GM21381 (cell line): ENCODE data around the gene TXNDC16.
A peak's percentile ranks its signal among the peaks of the same experiment; 100 is the strongest.
"Not testable (repeated sequence)": the region's sequence is repeated elsewhere in the genome, so short reads cannot be mapped to it uniquely, and the experiment has no call there.

Experiments
- ATAC-seq: cut with Tn5 transposase; IDR thresholded peaks from one replicate; pipeline ENCODE4 v1.9.1; 2021; ENCODE audit warnings: mild to moderate bottlenecking, moderate library complexity; ENCODE audit not compliant: unreplicated experiment

Gene TXNDC16

GRCh38 chr14:52545584-52546317, 6.6 kb downstream of the TXNDC16 start:
- ATAC-seq: no peak

GRCh38 chr14:52538623-52539022, 13.7 kb downstream of the TXNDC16 start:
- ATAC-seq: no peak

DNA sequence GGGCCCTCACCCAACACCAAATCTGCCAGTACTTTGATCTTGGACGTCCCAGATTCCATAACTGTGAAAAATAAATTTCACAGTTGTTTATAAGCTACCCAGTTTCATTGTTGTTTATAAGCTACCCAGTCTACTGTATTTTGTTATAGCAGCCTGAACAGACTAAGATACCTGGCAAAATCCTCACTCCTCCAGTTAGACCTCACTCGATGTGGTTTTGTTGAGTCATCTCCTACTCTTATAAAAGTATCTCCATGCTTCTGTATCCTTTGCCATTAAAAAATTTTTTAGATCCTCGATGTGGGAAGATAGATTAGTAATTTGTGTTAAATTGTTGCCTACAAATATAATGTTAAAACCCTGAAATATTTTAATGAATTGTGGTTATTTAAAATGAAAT, 16.0 kb downstream of the TXNDC16 start:
- ATAC-seq: no peak

DNA sequence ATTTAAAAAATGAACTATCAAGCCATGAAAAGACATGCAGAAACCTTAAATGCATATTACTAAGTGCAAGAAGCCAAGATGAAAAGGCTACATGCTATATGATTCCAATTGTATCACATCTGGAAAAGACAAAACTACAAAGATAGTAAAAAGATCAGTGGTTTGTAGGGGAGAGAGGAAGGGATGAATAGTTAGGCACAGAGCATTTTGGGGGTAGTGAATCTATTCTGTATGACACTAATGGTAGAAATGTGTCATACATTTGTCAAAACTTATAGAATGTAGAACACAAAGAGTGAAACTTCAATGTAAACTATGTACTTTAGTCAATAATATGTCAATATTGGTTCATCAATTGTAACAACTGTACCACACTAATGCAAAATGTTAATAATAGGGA, 20.8 kb downstream of the TXNDC16 start:
- ATAC-seq: no peak

DNA sequence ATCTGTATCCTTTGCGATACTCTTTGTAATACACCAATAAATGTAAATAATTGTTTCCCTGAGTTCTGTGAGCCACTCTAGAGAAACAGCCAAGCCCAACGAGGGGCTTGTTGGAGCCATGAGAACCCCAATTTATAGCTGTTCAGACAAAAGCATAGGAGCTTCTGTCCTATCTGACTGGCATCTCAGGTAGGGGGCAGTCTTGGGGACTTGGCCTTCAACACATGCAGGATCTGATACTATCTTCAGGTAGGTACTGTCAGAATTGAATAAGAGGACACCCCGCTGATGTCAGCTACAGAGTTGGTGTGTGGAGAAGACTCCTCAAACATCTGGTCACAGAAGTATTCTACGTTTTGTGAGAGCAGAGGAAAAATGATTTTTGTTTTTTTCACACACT, 25.3 kb downstream of the TXNDC16 start:
- ATAC-seq: no peak

GRCh38 chr14:52522581-52523345, 29.5 kb downstream of the TXNDC16 start:
- ATAC-seq: no peak

- no peak for ATAC-seq
Measured at GRCh38 chr14:52522033-52522432, 30.3 kb downstream of the TXNDC16 start.

- ATAC-seq: no peak
Measured at GRCh38 chr14:52514046-52514811, 38.1 kb downstream of the TXNDC16 start.

DNA sequence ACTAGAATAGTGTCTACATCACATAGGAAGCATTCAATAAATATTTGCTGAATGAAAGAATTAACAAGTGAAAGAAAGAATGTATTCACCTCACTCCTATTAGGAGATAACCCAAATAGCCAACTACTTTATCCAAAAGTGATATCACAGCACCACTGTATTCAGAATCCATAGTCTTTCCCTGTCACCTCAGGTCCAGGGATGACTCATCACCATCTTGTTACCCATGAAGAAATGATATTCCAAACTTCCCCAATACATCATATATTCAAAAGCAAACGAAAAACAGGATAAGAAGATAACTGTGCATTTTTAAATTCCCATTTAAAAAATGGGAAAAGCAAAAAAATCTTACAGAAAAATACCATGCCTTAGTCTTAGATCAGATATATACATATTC, 39.1 kb downstream of the TXNDC16 start:
- no peak for ATAC-seq

DNA sequence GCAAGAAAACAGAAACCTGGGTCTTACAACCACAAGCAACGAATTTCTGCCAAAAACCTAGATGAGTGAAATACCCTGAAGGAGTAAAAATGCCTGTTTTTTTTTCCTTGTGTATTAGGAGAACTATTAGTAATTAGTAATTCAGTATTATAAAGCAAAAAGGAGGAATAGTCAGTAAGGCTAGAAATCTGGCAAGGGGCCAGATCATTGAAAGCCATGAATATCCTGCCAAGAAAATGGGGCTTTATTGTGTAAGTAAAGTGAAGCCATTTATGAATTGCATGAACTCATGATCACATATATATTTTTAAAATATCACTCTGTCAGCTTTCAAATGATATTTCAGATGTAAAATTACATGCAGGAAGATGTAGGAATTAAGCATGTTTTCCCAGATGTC, 57.9 kb downstream of the TXNDC16 start:
- ATAC-seq: no peak

- no peak for ATAC-seq
Measured at GRCh38 chr14:52485350-52485960, 66.8 kb downstream of the TXNDC16 start.

DNA sequence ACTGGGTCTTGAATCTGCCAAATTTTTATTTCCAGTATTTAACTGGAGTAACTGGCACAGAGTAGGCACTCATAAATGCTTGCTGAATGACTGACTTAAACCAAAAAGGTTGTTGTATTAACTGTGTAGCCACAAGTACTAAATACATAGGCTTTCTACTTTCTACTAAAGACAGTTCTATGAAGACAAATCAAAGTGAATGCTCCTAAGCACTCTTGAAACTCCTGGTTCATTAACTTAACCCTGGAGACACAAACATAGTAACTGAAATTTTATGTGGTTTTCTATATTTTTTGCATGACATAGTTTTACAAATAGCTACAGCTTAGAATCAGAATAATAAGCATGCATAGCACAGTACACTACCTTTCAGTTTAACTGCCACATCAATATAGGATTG, 70.4 kb downstream of the TXNDC16 start:
- ATAC-seq: no peak

DNA sequence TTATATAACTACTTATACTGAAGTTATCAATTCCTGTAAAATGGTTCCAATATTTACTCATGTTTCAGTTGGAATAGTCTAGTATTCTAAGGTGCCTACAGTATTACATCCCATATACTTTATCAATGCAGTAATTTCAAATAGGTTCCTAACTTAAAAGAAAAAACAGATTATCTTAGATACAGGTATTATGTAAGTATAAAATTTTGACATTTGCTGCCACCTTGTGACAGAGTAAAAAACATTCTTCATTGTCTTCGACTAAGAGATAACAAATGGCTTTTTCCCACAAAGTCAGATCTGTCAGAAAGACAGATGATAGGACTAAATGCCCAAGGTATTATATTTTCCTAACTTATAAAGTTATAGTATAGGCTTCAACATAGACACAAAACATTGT, 78.7 kb downstream of the TXNDC16 start:
- no peak for ATAC-seq

- ATAC-seq: no peak
Measured at GRCh38 chr14:52472728-52473127, 79.6 kb downstream of the TXNDC16 start.

DNA sequence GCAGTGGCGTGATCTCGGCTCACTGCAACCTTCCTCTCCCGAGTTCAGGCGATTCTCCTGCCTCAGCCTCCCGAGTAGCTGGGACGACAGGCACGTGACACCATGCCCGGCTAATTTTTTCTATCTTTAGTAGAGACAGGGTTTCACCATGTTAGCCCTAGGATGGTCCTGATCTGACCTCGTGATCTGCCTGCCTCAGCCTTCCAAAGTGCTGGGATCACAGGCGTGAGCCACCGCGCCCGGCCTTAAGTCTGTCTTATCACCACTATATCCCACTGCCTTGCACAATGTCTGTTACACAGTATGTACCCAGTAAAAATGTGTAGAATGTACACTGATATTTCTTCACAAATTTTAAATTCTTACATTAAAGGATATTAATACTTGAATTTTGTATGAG, 80.1 kb downstream of the TXNDC16 start:
- not testable (repeated sequence) for ATAC-seq

- peak; percentile 61 for ATAC-seq
Measured at GRCh38 chr14:52467515-52468266, 84.6 kb downstream of the TXNDC16 start.

DNA sequence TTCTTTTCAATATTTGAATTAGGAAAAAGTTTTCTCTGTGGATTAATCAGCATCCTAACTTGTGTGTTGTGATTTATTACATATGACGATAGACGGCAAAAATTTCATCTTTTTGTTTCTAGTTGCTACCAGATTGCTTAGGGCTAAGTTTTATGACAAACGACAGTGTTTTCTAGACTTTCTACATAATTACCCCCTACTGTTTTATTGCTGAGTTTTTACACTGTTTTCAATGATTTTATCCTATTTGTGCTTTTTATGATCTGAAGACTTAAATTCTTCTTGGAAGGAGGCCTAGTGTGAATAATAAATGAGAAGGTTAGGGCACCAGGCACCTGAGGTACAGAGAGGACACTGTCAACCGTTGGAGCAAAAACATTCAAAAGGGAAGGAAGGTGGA, 88.1 kb downstream of the TXNDC16 start:
- no peak for ATAC-seq

DNA sequence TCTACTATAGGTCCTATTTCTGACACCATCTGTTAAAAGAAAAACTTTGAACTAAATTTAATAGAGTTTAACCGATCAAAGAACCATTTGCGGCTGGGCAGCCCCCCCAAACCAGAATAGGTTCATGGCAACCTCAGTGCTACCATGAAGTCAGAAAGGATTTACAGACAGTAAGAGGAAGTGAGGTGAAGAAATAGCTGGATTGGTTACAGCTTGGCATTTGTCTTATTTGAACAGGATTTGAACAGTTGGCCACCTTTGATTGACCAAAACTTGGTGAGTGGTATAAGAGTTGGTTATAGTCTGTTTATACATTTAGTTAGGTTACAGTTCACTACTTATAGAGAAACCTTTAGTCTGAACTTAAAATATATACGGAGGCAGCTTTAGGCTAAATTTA, 88.9 kb downstream of the TXNDC16 start:
- ATAC-seq: no peak

GRCh38 chr14:52461721-52462120, 90.6 kb downstream of the TXNDC16 start:
- no peak for ATAC-seq

DNA sequence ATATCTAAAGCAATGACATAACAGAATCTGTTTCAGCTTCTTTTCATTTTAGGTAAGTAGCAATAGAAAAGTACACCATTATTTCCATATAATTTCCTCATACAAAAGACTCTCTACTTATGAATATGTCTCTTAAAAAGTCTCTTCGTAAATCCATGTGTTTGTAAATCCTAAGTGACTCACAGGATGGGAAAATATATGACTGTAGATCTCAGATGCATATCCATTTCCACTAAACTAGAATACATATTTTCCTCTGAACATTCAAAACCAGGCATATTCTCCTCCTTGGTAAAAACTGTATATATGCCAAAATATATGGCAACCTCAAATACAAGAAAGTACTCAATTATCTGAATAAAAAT, 93.6 kb downstream of the TXNDC16 start:
- no peak for ATAC-seq

DNA sequence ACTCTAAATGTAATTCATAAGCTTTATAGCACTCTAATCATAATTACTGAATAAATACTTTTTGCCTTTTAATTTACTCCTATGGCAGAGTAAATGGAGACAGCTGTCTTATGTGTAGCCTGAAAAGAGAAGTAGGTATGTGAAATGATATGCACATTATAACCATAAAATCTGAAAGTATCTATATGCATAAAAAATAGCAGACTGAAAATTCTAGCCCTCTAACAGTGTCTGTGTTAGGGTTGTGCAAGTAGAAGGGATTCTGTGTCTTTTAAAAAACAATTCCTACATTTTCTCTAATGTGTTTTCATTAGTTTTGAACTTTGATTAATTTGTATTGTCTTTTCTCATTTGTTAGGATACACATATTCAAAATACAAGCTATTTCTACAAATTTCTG, 94.9 kb downstream of the TXNDC16 start:
- no peak for ATAC-seq
